Neural progenitor cell (in vitro differentiated cells): ENCODE data around the gene COG6. TPM values are rescaled to one million over a fixed set of nuclear protein-coding genes. Genes with fewer than 3 reads are reported as not detected.

Experiments
- DNase-seq: peaks from one replicate; pipeline ENCODE4 v3.0.0-alpha.2; 2016; ENCODE audit warnings: low spot score
- H2AFZ ChIP-seq: fragments of 200-600 bp; sonication (generic); replicated peaks from 2 replicates; pipeline ENCODE4 v1.6.1; 2016; ENCODE audit warnings: antibody characterized with exemption
- H3F3A ChIP-seq: fragments of 200-600 bp; sonication (generic); 2 replicates; pipeline ENCODE4 v1.6.1; 2016; ENCODE audit warnings: antibody characterized with exemption, low read depth
- H3K27ac ChIP-seq: fragments of 200-600 bp; sonication (generic); 2 replicates; pipeline ENCODE4 v1.5.1; 2016; ENCODE audit warnings: mild to moderate bottlenecking
- H3K27me3 ChIP-seq: fragments of 200-600 bp; sonication (generic); 2 replicates; pipeline ENCODE4 v1.6.1; 2016; ENCODE audit warnings: mild to moderate bottlenecking, moderate library complexity
- H3K36me3 ChIP-seq: fragments of 200-600 bp; sonication (generic); 2 replicates; pipeline ENCODE4 v1.5.1; 2016
- H3K4me1 ChIP-seq: fragments of 200-600 bp; sonication (generic); 2 replicates; pipeline ENCODE4 v1.6.1; 2016; ENCODE audit warnings: mixed run types
- H3K4me2 ChIP-seq: fragments of 200-600 bp; sonication (generic); 2 replicates; pipeline ENCODE4 v1.6.1; 2016
- H3K4me3 ChIP-seq: fragments of 200-600 bp; sonication (generic); 2 replicates; pipeline ENCODE4 v1.5.1; 2016
- H3K79me2 ChIP-seq: fragments of 200-600 bp; sonication (generic); 2 replicates; pipeline ENCODE4 v1.6.1; 2016; ENCODE audit warnings: low read depth
- H3K9ac ChIP-seq: fragments of 200-600 bp; sonication (generic); 2 replicates; pipeline ENCODE4 v1.6.1; 2016
- H3K9me3 ChIP-seq: fragments of 200-600 bp; sonication (generic); 2 replicates; pipeline ENCODE4 v1.5.1; 2016; ENCODE audit warnings: low read depth
- H4K20me1 ChIP-seq: fragments of 200-600 bp; sonication (generic); 2 replicates; pipeline ENCODE4 v1.6.1; 2016; ENCODE audit warnings: low read depth
- H3K27ac Mint-ChIP-seq: 3 replicates; pipeline ENCODE4 v1.8.0; 2021; ENCODE audit warnings: mixed read lengths
- H3K27me3 Mint-ChIP-seq: 2 replicates; pipeline ENCODE4 v1.8.0; 2022; ENCODE audit warnings: low read depth, mild to moderate bottlenecking, inconsistent platforms, moderate library complexity, mixed read lengths; ENCODE audit not compliant: insufficient read depth
- H3K36me3 Mint-ChIP-seq: 3 replicates; pipeline ENCODE4 v1.8.0; 2021; ENCODE audit warnings: mixed read lengths
- H3K4me1 Mint-ChIP-seq: 3 replicates; pipeline ENCODE4 v1.8.0; 2021; ENCODE audit warnings: mixed read lengths
- H3K4me3 Mint-ChIP-seq: 3 replicates; pipeline ENCODE4 v1.8.0; 2021; ENCODE audit warnings: mild to moderate bottlenecking, moderate library complexity, mixed read lengths
- H3K9me3 Mint-ChIP-seq: 3 replicates; pipeline ENCODE4 v1.8.0; 2020; ENCODE audit warnings: mixed read lengths
- EZH2 ChIP-seq: fragments of 200-600 bp; sonication (generic); IDR thresholded peaks from 2 replicates; pipeline ENCODE4 v1.6.1; 2017; ENCODE audit warnings: antibody characterized with exemption, mild to moderate bottlenecking, moderate library complexity
- EZH2phosphoT487 ChIP-seq: fragments of 200-600 bp; sonication (generic); IDR thresholded peaks from 2 replicates; pipeline ENCODE4 v1.6.1; 2017; ENCODE audit warnings: antibody characterized with exemption
- total RNA-seq: library from RNA; depleted of rRNA; stranded (reverse); fragments of >200 nt; gene quantifications from 2 replicates; pipeline ENCODE4 v1.2.3, GENCODE V29; 2015; ENCODE audit warnings: low replicate concordance
- TF ChIP-seq, protein P1 (sequence below): fragments of 200-600 bp; sonication (generic); IDR thresholded peaks from 2 replicates; pipeline ENCODE4 v1.5.1; 2017; ENCODE audit warnings: antibody characterized with exemption, mild to moderate bottlenecking

The COG6 gene
- total RNA-seq, 1 donor from 2014 or later: 33.1 TPM

DNA sequence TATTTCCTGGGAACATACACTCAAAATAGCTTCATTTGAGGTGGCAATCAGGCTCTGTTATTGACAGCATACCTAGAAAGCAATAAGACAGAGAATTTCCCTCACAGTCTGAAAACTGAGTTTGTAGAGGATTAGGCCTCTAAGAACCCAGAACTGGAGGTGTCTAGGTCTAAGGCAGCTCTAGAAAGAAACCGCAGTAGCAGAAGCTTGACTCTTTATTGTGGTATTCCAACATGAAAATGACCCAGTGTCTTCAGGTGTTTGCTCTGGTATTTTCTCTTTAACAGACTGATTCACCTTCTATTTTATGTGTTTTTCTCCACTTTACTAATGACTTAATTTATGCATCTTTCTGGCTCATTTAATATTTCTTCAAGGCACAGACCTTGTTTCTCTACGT is 8.5 kb downstream of the COG6 start:
- peaks cover 6% of the 10 kb centered on the region for H3K36me3 Mint-ChIP-seq
- Histone ChIP-seq H3K27me3 (no peaks in the 10 kb centered on the region), H4K20me1 (no peaks in the 10 kb centered on the region), H3K27ac (no peak overlapping the region), H3K36me3 (peaks cover 4% of the 10 kb centered on the region), H3K4me1 (no peaks in the 10 kb centered on the region), H3K9me3 (no peaks in the 10 kb centered on the region), H3K4me3 (no peak overlapping the region), H3K79me2 (no peaks in the 10 kb centered on the region), H2AFZ (no peak overlapping the region), H3F3A (peaks cover 6% of the 10 kb centered on the region), H3K4me2 (no peak overlapping the region), H3K9ac (no peak overlapping the region)
- H3K4me1 Mint-ChIP-seq: no peaks in the 10 kb centered on the region
- H3K9me3 Mint-ChIP-seq: no peaks in the 10 kb centered on the region
- no peaks in the 10 kb centered on the region for H3K27me3 Mint-ChIP-seq
- no peak overlapping the region for H3K4me3 Mint-ChIP-seq
- TF ChIP-seq EZH2phosphoT487: no peak
- TF ChIP-seq EZH2: no peak
- TF ChIP-seq, protein P1, sequence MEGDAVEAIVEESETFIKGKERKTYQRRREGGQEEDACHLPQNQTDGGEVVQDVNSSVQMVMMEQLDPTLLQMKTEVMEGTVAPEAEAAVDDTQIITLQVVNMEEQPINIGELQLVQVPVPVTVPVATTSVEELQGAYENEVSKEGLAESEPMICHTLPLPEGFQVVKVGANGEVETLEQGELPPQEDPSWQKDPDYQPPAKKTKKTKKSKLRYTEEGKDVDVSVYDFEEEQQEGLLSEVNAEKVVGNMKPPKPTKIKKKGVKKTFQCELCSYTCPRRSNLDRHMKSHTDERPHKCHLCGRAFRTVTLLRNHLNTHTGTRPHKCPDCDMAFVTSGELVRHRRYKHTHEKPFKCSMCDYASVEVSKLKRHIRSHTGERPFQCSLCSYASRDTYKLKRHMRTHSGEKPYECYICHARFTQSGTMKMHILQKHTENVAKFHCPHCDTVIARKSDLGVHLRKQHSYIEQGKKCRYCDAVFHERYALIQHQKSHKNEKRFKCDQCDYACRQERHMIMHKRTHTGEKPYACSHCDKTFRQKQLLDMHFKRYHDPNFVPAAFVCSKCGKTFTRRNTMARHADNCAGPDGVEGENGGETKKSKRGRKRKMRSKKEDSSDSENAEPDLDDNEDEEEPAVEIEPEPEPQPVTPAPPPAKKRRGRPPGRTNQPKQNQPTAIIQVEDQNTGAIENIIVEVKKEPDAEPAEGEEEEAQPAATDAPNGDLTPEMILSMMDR: no peak
- H3K27ac Mint-ChIP-seq: no peak overlapping the region
- no peak for DNase-seq

DNA sequence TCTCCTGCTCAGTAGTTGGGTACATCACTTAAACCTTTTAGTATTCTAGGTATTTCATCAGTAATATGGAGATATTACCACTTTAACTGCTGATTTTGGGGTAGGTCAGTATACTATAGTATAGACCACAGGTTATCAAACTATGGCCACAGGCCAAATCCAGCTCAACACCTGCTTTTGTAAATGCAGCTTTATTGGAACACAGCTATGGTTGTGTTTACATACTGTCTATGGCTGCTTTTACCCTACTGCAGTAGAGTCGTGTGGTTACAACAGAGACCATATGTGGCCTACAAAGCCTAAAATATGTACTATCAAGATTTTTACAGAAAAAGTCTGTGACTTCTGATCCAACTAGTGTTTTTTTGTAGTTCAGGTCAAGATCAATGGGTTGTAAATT is 10.3 kb downstream of the COG6 start:
- no peak overlapping the region for H3K4me3 Mint-ChIP-seq
- Histone ChIP-seq H3K4me1 (no peaks in the 10 kb centered on the region), H3K27me3 (no peaks in the 10 kb centered on the region), H3K36me3 (peaks cover 4% of the 10 kb centered on the region), H3K9ac (no peak overlapping the region), H3K79me2 (no peaks in the 10 kb centered on the region), H3K27ac (no peak overlapping the region), H3K4me3 (no peak overlapping the region), H4K20me1 (no peaks in the 10 kb centered on the region), H2AFZ (no peak overlapping the region), H3K9me3 (no peaks in the 10 kb centered on the region), H3K4me2 (no peak overlapping the region), H3F3A (no peaks in the 10 kb centered on the region)
- no peaks in the 10 kb centered on the region for H3K9me3 Mint-ChIP-seq
- TF ChIP-seq EZH2 (no peak), EZH2phosphoT487 (no peak)
- TF ChIP-seq, protein P1: no peak
- no peak overlapping the region for H3K27ac Mint-ChIP-seq
- no peaks in the 10 kb centered on the region for H3K27me3 Mint-ChIP-seq
- H3K36me3 Mint-ChIP-seq: peaks cover 6% of the 10 kb centered on the region
- no peaks in the 10 kb centered on the region for H3K4me1 Mint-ChIP-seq
- no peak for DNase-seq

DNA sequence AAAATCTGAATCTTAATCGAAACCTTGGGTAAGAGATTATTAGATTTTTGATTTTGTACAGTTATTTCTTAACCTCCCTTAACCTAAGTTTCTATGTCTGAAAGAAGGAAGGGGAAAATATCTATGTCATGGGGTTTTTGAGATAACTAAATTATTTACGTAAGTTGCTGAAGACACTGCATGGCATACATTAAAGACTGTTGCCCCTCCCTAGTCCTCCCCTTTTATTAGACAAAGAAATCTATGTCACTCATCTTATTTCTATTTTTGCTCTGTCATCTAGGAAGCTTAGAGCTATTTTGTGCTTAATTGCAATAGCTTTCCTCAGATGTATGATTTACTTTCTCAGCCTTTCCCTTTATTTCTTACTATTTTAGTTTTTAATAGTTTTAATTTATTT is 15.0 kb downstream of the COG6 start:
- peaks cover 7% of the 10 kb centered on the region for H3K36me3 ChIP-seq
- H4K20me1 ChIP-seq: no peaks in the 10 kb centered on the region
- no peak overlapping the region for H3K9ac ChIP-seq
- H3K79me2 ChIP-seq: no peaks in the 10 kb centered on the region
- Mint-ChIP-seq H3K4me3 (no peak overlapping the region), H3K36me3 (peaks cover 6% of the 10 kb centered on the region), H3K9me3 (no peaks in the 10 kb centered on the region), H3K4me1 (no peaks in the 10 kb centered on the region), H3K27me3 (no peaks in the 10 kb centered on the region), H3K27ac (no peak overlapping the region)
- H2AFZ ChIP-seq: no peak overlapping the region
- H3K4me2 ChIP-seq: no peak overlapping the region
- no peak for DNase-seq
- H3K9me3 ChIP-seq: no peaks in the 10 kb centered on the region
- no peak overlapping the region for H3K4me3 ChIP-seq
- H3K27me3 ChIP-seq: no peaks in the 10 kb centered on the region
- no peak overlapping the region for H3K27ac ChIP-seq
- no peaks in the 10 kb centered on the region for H3F3A ChIP-seq
- H3K4me1 ChIP-seq: no peaks in the 10 kb centered on the region
- TF ChIP-seq EZH2phosphoT487 (no peak), EZH2 (no peak)
- TF ChIP-seq, protein P1: no peak
